K562 (cell line): ENCODE results near the gene CD36.

ENCODE experiments used
- BCL6 ChIP-seq: fragments of 250-450 bp; sonication (Bioruptor Pico); IDR thresholded peaks from 2 replicates; pipeline ENCODE4 v1.4.0; 2020
- BRCA1 ChIP-seq, 2 experiments: fragments of 450-650 bp in 1 of 2; sonication (generic) in 1 of 2; formaldehyde crosslinking in 1 of 2; IDR thresholded peaks; 2 replicates each; pipeline versions ENCODE4 v1.5.0 to v1.6.1; 2017 to 2020; ENCODE audit warnings: mild to moderate bottlenecking in 1 of 2, missing genetic modification reagents in 1 of 2
- BRD9 ChIP-seq: fragments of 450-650 bp; IDR thresholded peaks from 2 replicates; pipeline ENCODE4 v1.6.1; 2018; ENCODE audit warnings: low read depth; ENCODE audit not compliant: partially characterized antibody
- EP400 ChIP-seq: fragments of 450-650 bp; IDR thresholded peaks from 2 replicates; pipeline ENCODE4 v1.6.1; 2017; ENCODE audit warnings: antibody characterized with exemption, mild to moderate bottlenecking, moderate library complexity
- FOSL1 ChIP-seq: fragments of 200-800 bp; sonication (Bioruptor generic); conservative IDR thresholded peaks from 2 replicates; pipeline ENCODE4 v1.6.1; 2016; ENCODE audit warnings: missing genetic modification characterization, missing compliant biosample characterization
- FOXJ3 ChIP-seq: sonication (generic); formaldehyde crosslinking; IDR thresholded peaks from 2 replicates; pipeline ENCODE4 v1.4.0; 2020; ENCODE audit warnings: mild to moderate bottlenecking, missing genetic modification reagents
- GABPA ChIP-seq: fragments of 200-800 bp; sonication (Bioruptor generic); conservative IDR thresholded peaks from 2 replicates; pipeline ENCODE4 v1.6.1; 2016; ENCODE audit warnings: low read depth, missing genetic modification characterization, missing compliant biosample characterization
- GTF2F1 ChIP-seq: IDR thresholded peaks from 2 replicates; pipeline ENCODE4 v1.6.1; 2011; ENCODE audit warnings: low read depth, low read length, improper control_type of control experiment
- MYC ChIP-seq, 2 experiments: fragments of 250-450 bp in 1 of 2; sonication (Bioruptor Pico) in 1 of 2; IDR thresholded peaks; 2 replicates each; pipeline versions ENCODE4 v1.5.1 to v1.6.1; 2012 to 2021; ENCODE audit warnings: low read depth in 2 of 2, borderline replicate concordance in 1 of 2, improper control_type of control experiment in 1 of 2, low read length in 1 of 2, mild to moderate bottlenecking in 1 of 2, moderate library complexity in 1 of 2
- RAD21 ChIP-seq, 2 experiments: fragments of 250-450 bp in 1 of 2; fragments of 450-650 bp in 1 of 2; sonication (Bioruptor Pico) in 1 of 2; formaldehyde crosslinking in 1 of 2; IDR thresholded peaks in 1 of 2; conservative IDR thresholded peaks in 1 of 2; 2 replicates each; pipeline versions ENCODE4 v1.4.0 to v1.8.0; 2020 to 2022; ENCODE audit warnings: mild to moderate bottlenecking in 2 of 2, moderate library complexity in 1 of 2
- TF ChIP-seq, protein P1 (sequence below): fragments of 450-650 bp; IDR thresholded peaks from 2 replicates; pipeline ENCODE4 v1.6.1; 2016; ENCODE audit warnings: low read depth
- TF ChIP-seq, protein P2 (sequence below), 3 experiments: IDR thresholded peaks in 2 of 3; conservative IDR thresholded peaks in 1 of 3; 2 replicates each; pipeline ENCODE4 v1.5.1; 2011 to 2012; ENCODE audit warnings: low read length in 3 of 3, mild to moderate bottlenecking in 3 of 3, control low read depth in 2 of 3, improper control_type of control experiment in 1 of 3, inconsistent platforms in 1 of 3, low read depth in 1 of 3, mixed read lengths in 1 of 3, moderate library complexity in 1 of 3; ENCODE audit not compliant: insufficient read depth in 2 of 3

GRCh38 chr7:80640846-80641245 lies 2.4 kb downstream of the CD36 start:
- TF ChIP-seq BRCA1 (IDR thresholded peaks at IDR 0.05) (no peak), BRCA1 (CRISPR knock-in tag; IDR thresholded peaks at IDR 0.05) (no peak), GABPA (tag) (no peak), MYC (IDR thresholded peaks at IDR 0.05; ENCODE audit: low read depth, low read length) (no peak), MYC (CRISPR knock-in tag; IDR thresholded peaks at IDR 0.05; ENCODE audit: borderline replicate concordance, low read depth) (no peak), BCL6 (no peak), EP400 (no peak), BRD9 (no peak), FOXJ3 (no peak), FOSL1 (tag) (no peak), RAD21 (CRISPR knock-in tag; conservative IDR thresholded peaks at IDR 0.05 in 1 of 2, IDR thresholded peaks at IDR 0.05 in 1 of 2) (no peak), GTF2F1 (no peak)
- TF ChIP-seq, protein P1, sequence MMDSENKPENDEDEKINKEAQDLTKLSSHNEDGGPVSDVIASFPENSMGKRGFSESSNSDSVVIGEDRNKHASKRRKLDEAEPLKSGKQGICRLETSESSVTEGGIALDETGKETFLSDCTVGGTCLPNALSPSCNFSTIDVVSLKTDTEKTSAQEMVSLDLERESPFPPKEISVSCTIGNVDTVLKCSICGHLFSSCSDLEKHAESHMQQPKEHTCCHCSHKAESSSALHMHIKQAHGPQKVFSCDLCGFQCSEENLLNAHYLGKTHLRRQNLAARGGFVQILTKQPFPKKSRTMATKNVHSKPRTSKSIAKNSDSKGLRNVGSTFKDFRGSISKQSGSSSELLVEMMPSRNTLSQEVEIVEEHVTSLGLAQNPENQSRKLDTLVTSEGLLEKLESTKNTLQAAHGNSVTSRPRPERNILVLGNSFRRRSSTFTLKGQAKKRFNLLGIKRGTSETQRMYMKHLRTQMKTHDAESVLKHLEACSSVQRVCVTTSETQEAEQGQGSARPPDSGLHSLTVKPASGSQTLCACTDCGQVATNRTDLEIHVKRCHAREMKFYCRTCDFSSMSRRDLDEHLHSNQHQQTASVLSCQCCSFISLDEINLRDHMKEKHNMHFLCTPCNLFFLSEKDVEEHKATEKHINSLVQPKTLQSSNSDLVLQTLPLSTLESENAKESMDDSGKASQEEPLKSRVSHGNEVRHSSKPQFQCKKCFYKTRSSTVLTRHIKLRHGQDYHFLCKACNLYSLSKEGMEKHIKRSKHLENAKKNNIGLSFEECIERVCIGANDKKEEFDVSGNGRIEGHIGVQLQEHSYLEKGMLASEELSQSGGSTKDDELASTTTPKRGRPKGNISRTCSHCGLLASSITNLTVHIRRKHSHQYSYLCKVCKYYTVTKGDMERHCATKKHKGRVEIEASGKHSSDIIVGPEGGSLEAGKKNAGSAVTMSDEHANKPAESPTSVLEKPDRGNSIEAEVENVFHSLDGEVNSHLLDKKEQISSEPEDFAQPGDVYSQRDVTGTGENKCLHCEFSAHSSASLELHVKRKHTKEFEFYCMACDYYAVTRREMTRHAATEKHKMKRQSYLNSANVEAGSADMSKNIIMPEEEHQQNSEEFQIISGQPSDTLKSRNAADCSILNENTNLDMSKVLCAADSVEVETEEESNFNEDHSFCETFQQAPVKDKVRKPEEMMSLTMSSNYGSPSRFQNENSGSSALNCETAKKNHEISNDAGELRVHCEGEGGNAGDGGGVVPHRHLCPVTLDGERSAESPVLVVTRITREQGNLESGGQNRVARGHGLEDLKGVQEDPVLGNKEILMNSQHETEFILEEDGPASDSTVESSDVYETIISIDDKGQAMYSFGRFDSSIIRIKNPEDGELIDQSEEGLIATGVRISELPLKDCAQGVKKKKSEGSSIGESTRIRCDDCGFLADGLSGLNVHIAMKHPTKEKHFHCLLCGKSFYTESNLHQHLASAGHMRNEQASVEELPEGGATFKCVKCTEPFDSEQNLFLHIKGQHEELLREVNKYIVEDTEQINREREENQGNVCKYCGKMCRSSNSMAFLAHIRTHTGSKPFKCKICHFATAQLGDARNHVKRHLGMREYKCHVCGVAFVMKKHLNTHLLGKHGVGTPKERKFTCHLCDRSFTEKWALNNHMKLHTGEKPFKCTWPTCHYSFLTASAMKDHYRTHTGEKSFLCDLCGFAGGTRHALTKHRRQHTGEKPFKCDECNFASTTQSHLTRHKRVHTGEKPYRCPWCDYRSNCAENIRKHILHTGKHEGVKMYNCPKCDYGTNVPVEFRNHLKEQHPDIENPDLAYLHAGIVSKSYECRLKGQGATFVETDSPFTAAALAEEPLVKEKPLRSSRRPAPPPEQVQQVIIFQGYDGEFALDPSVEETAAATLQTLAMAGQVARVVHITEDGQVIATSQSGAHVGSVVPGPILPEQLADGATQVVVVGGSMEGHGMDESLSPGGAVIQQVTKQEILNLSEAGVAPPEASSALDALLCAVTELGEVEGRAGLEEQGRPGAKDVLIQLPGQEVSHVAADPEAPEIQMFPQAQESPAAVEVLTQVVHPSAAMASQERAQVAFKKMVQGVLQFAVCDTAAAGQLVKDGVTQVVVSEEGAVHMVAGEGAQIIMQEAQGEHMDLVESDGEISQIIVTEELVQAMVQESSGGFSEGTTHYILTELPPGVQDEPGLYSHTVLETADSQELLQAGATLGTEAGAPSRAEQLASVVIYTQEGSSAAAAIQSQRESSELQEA, result no peak
- TF ChIP-seq, protein P2, sequence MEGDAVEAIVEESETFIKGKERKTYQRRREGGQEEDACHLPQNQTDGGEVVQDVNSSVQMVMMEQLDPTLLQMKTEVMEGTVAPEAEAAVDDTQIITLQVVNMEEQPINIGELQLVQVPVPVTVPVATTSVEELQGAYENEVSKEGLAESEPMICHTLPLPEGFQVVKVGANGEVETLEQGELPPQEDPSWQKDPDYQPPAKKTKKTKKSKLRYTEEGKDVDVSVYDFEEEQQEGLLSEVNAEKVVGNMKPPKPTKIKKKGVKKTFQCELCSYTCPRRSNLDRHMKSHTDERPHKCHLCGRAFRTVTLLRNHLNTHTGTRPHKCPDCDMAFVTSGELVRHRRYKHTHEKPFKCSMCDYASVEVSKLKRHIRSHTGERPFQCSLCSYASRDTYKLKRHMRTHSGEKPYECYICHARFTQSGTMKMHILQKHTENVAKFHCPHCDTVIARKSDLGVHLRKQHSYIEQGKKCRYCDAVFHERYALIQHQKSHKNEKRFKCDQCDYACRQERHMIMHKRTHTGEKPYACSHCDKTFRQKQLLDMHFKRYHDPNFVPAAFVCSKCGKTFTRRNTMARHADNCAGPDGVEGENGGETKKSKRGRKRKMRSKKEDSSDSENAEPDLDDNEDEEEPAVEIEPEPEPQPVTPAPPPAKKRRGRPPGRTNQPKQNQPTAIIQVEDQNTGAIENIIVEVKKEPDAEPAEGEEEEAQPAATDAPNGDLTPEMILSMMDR (IDR thresholded peaks at IDR 0.05 in 2 of 3, conservative IDR thresholded peaks at IDR 0.05 in 1 of 3; ENCODE audit: insufficient read depth in 2 of 3, low read depth in 1 of 3, low read length in 3 of 3), result no peak
